ENCODE measurements around the gene PIP4K2C. TPM values are rescaled to one million over a fixed set of nuclear protein-coding genes. Genes with fewer than 3 reads are reported as not detected.
"Not testable (repeated sequence)": the region's sequence is repeated elsewhere in the genome, so short reads cannot be mapped to it uniquely, and the experiment has no call there.

Gene PIP4K2C
- total and polyA plus RNA-seq, 5 experiments from 2014 or later, result 10.9 to 24.8 (median 23.4) TPM

DNA sequence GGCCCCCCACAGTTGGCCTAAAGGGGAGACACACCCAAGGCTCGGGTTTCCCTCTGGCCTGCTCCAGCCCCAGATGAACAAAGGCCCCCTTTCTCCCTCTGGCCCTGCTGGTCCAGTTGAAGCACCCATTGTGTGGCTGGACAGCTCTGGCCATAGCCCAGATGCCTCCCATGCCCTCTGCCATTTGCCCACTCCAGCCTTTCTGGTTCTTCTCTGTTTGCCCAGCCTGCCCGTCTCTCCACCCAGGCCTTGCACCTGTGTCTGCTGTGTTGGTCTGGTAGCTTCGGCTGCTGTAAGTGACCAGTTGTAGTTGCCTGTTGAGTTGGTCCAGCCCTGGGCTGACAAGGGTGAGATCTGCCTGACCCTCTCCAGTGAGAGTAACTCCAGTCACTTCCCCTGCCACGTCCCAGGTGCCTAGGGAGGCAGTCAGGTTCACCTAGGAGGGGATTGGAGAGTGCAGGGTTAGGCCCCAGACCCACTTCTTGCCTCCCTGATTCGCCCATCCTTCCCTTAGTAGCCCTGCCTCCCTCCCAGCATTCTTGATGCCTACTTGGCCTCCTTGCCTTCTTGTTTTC lies 39.0 kb downstream of the PIP4K2C start:
- POLR2A ChIA-PET, result interaction anchor here (0.7 to 1.2 kb wide), 2 partner anchors 14 to 64 kb away, joined by 3 read pairs; partner anchors contain the start of gene OS9
- no peak for DNase-seq

DNA sequence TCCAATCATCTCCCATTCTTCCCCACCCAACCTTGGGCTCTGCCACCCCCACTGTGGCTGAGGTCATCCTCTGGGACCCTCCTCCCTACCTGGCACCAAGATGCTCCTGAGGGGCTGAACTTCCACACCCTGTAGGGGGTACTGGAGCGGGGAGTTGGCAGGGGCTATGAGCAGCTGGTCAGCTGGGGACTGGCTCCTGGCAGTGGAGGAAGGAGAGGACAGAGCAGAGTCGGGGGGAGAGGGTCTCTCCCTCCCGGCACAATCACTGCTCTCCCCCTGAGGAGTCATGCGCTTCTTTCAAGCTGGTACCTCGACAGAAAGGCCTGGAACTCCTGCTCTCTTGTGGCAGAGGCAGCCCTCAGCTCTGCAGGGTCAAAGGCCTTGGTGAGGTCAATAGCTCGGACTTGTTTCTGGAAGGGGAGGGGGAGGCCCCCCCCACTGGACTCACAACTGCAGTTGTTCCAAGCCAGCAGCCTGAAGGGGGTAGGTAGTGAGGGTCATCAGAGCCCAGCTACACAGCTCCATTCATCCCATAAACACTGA lies 40.0 kb downstream of the PIP4K2C start:
- Mint-ChIP-seq H3K4me3 (peak overlapping the region in 1 of 10 donors; percentile 78), H3K4me1 (peaks cover 14 to 36% (median 20%) of the 10 kb centered on the region in 4 donors), H3K27ac (peak overlapping the region in 1 of 10 donors; percentile 18), H3K27me3 (peaks cover 23 to 89% (median 60%) of the 10 kb centered on the region in 5 donors), H3K9me3 (peaks cover 0 to 1% (median 0%) of the 10 kb centered on the region in 9 donors), H3K36me3 (no peaks in the 10 kb centered on the region)
- POLR2A ChIA-PET, result interaction anchor here (0.5 to 1.2 kb wide), 3 partner anchors 15 to 63 kb away, joined by 3 to 6 read pairs (median 3); partner anchors contain the start of gene OS9
- ATAC-seq (no peak), DNase-seq (no peak)

More for the DNA sequence above, 39.0 kb downstream of the PIP4K2C start:
- Mint-ChIP-seq H3K4me3 (no peak overlapping the region), H3K27ac (no peak overlapping the region), H3K9me3 (peaks cover 0 to 1% (median 0%) of the 10 kb centered on the region in 9 donors), H3K36me3 (no peaks in the 10 kb centered on the region), H3K4me1 (peaks cover 14 to 36% (median 20%) of the 10 kb centered on the region in 4 donors), H3K27me3 (peaks cover 30 to 96% (median 63%) of the 10 kb centered on the region in 5 donors)
- ATAC-seq, result no peak

DNA sequence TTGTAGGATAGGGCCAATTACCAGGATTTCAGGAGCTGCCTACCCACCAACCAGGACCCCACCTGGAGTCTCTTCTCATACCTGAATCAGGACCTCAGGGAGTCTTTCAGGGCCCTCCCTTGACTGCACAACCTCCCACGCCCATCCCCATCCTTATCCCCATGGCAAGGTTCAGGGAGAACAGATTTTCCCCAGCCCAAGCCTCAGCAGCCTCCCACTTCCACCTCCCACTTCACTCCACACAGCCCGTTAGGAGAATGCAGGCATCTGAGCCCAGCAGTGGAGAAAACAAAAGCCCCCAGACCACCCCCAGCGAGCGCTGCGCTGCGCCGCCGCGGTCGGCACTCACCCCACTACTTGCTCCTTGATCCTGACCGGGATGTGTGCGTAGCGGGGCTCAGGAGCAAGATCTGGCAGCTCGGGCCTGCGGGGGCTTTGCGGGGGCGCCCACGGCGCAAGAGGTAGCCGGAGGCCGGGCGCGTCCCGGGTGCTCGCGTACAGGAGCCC lies 40.6 kb downstream of the PIP4K2C start:
- Mint-ChIP-seq H3K27me3 (peaks cover 21 to 82% (median 54%) of the 10 kb centered on the region in 5 donors), H3K9me3 (peaks cover 0 to 1% (median 0%) of the 10 kb centered on the region in 9 donors), H3K36me3 (no peaks in the 10 kb centered on the region), H3K4me1 (peaks cover 14 to 36% (median 20%) of the 10 kb centered on the region in 4 donors), H3K27ac (no peak overlapping the region), H3K4me3 (peak overlapping the region in 9 of 10 donors; percentile 7 to 78 (median 39))
- ATAC-seq (no peak), DNase-seq (no peak)
- POLR2A ChIA-PET, result no interaction called here

DNA sequence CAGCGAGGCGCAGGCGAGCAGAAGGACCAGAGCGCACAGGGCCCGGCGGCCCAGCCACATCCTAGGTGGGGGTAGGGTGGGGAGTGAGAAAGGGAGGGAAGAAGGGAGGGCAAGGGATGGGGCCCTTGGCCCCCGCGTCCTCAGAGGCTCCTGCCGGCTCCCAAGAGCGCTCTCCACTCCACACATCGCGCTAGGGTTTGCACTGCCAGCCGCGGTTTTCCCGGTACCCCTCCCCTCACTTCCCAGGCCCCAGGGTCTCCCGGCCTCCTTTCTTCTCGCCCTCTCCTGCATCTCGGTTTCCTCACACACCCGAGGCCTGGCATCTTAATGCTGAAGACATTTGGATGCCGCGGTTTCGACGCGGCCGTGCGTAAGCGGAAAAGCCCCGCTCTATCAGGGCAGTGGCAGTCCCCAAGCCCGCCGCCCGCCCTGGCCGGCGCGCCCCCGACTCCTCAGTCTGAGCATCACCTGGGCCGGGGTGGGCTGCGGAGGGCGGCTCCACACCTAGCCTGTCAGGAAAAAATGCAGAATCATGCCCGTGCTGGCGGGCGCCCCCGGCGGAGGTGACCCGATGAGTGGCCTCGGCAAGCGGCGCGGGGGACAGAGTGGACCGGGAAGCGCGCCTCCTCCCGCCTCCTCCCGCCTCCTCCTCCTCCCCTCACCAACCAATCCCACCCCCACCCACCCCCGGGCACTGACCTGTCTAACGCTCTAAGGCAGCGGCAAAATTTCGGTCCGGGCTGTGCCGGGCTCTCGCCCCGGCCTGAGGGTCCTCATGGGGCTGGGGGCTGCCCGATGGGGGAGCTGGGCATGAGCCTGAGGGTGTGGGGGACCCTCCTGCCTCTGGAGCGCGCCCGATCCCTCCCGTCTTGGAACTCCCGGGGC lies 41.3 kb downstream of the PIP4K2C start:
- H3K27ac Mint-ChIP-seq, result peak overlapping the region in 1 of 10 donors; percentile 59
- ATAC-seq, result peak; percentile 27 to 62
- POLR2A ChIA-PET, result interaction anchor here (0.7 to 1.2 kb wide), 5 partner anchors 40 to 174 kb away, joined by 3 to 5 read pairs (median 4); no protein-coding TSS in a partner anchor
- H3K9me3 Mint-ChIP-seq, result peaks cover 0 to 1% (median 0%) of the 10 kb centered on the region in 9 donors
- H3K4me1 Mint-ChIP-seq, result peaks cover 9 to 29% (median 18%) of the 10 kb centered on the region in 4 donors
- peaks cover 16 to 75% (median 50%) of the 10 kb centered on the region in 5 donors for H3K27me3 Mint-ChIP-seq
- peak overlapping the region; percentile 45 to 84 (median 74) for H3K4me3 Mint-ChIP-seq
- no peaks in the 10 kb centered on the region for H3K36me3 Mint-ChIP-seq
- DNase-seq, result peak in 3 of 10 donors; percentile 19 to 37 (median 26)

DNA sequence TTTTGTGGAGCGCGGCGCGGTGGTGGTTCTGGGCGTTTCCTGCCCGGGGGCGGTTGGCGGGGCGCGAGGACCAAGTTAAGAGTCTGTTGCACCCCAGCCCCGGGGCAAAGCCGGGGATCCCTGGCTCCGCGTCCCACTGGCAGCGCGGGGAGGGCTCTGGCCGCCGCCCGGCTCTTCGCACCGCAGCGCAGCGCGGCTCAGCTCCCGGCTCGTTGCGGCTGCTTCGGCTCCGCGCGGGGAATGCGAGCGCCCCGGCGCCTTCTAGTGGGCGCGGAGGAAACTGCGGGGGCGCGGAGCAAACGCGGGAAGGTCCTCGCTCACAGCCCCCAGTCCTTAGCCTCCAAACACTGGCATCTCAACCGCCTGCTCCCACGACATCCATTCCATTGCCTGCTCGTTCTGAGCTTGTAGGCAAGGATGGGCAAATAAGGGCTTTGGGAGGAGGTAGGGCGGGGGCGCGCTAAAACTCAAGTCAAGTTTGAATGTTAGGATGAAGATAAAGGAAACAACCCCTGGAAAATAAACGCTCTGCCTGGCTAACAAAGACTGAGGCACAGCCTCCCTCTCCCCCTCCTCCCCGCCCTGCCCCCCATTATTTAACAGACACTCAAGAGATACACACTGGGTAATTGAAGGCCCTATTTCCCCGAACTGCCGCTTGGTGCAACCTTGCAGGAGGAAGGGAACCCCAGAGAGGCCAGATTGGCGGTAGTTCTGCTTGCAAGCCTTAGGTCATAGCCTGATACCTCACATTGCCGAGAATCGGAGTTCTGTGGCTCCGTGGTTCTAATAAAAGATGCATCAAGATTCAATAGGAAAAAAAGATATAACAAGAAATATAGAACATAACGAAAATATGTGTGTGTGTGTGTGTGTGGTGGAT lies 42.2 kb downstream of the PIP4K2C start, which contains the start of gene B4GALNT1:
B4GALNT1 (minus strand) TSS at position 244 of the 883 bp plus-strand sequence. CDS start 1,069 bp downstream, outside the sequence.
- Mint-ChIP-seq H3K4me3 (peak within 1 kb of the TSS; percentile 45 to 84 (median 74)), H3K4me1 (peaks cover 6 to 21% (median 14%) of the 10 kb centered on the region in 4 donors), H3K9me3 (peaks cover 0 to 1% (median 0%) of the 10 kb centered on the region in 9 donors), H3K36me3 (no peaks in the 10 kb centered on the region), H3K27ac (peak within 1 kb of the TSS in 1 of 10 donors; percentile 59), H3K27me3 (peaks cover 15 to 67% (median 45%) of the 10 kb centered on the region in 5 donors)
- ATAC-seq (peak; percentile 83 to 92), DNase-seq (peak; percentile 39 to 72 (median 64))
- POLR2A ChIA-PET, result interaction anchor here (0.6 to 1.2 kb wide), 6 partner anchors 40 to 174 kb away, joined by 3 to 10 read pairs (median 4); no protein-coding TSS in a partner anchor

DNA sequence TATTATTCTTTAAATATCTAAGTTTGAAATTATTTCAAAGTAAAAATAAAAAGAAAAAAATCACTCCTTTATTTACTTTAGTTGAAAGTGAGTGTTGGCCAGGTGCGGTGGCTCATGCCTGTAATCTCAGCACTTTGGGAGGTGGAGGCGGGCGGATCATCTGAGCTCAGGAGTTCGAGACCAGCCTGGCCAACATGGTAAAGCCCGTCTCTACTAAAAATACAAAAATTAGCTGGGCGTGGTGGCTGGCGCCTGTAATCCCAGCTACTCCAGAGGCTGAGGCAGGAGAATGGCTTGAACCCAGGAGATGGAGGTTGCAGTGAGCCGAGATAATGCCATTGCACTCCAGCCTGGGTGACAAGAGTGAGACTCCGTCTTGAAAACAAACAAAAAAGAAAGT lies 45.7 kb downstream of the PIP4K2C start:
- DNase-seq, H3K4me3 Mint-ChIP-seq, H3K9me3 Mint-ChIP-seq, H3K36me3 Mint-ChIP-seq, POLR2A ChIA-PET, H3K27ac Mint-ChIP-seq, ATAC-seq: not testable (repeated sequence)
- peaks cover 4 to 15% (median 9%) of the 10 kb centered on the region in 4 donors for H3K4me1 Mint-ChIP-seq
- peaks cover 7 to 36% (median 32%) of the 10 kb centered on the region in 5 donors for H3K27me3 Mint-ChIP-seq

DNA sequence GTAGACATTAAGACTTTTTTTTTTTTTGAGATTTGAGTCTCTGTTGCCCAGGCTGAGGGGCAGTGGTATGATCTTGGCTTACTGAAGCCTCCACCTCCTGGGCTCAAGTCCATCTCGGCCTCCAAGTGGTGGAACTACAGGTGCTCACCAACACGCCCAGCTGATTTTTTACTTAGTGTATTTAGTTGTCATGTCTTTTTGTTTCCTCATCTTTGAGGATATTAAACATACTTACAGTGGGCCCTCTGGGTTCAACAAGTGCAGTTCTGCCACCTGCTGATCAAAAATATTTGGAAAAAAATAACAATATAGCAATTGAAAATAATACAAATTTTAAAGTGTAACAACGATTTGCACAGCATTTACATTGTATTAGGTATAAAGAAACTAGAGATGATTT lies 46.4 kb downstream of the PIP4K2C start:
- Mint-ChIP-seq H3K36me3 (no peaks in the 10 kb centered on the region), H3K27me3 (peaks cover 7 to 36% (median 26%) of the 10 kb centered on the region in 5 donors), H3K9me3 (no peaks in the 10 kb centered on the region), H3K4me3 (no peak overlapping the region), H3K4me1 (peaks cover 2 to 9% (median 7%) of the 10 kb centered on the region in 4 donors), H3K27ac (no peak overlapping the region)
- no peak for ATAC-seq
- DNase-seq, result no peak
- POLR2A ChIA-PET, result no interaction called here

DNA sequence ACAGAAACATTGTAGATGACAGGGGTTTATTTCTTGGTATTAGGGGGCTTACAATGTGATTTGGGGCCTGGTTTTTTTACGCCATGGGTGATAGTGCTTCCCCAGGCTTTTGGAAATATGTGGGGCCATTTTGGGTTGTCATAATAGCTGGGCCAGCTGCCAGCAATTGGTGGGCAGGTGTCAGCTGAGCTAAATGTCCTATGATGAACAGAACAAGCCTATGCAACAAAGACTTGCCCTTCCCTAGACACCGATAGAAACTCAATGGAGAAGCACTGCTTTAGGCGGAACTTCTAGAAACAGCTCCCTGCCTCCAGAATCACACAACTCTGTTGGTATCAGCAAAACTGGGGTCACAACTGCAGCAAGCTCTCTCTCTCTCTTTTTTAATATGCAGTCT lies 47.1 kb downstream of the PIP4K2C start:
- H3K27me3 Mint-ChIP-seq, result peaks cover 7 to 38% (median 22%) of the 10 kb centered on the region in 5 donors
- H3K9me3 Mint-ChIP-seq, result no peaks in the 10 kb centered on the region
- peaks cover 2 to 6% (median 5%) of the 10 kb centered on the region in 4 donors for H3K4me1 Mint-ChIP-seq
- no peak overlapping the region for H3K27ac Mint-ChIP-seq
- ATAC-seq, result no peak
- no peak overlapping the region for H3K4me3 Mint-ChIP-seq
- DNase-seq, result no peak
- POLR2A ChIA-PET, result no interaction called here
- H3K36me3 Mint-ChIP-seq, result no peaks in the 10 kb centered on the region

DNA sequence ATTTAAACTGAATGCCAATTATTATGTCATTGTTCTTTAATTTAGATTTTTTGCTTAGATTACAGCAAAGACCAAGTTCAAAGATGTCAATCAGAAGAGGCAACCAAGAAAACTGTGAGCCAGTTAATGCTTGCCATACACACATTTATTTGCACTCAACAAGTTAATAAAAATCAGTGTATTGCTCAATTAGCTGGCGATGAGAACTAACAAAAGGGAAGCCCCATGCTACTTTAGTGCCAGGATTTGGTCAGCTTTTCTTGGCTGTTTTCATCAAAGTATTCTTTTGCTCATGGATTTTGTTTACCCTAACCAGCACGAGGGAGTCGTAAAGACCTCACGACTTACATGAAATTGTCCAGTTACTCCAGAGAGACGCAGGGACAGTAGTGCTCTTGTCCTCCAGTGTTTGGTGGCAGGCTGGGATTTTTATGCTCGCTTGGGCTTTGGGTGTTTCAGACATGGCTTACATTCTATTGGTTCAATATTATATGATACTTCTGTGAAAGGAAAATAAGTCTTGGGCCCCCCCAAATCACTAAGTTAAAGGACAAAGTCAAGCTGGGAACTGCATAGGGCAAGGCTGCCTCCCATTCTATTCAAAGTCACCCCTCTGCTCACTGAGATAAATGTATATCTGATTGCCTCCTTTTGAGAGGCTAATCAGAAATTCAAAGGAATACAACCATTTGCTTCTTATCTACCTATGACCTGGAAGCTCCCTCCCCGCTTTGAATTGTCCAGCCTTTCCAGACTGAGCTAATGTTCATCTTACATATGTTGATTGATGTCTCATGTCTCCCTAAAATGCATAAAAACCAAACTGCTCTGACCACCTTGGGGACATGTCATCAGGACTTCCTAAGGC lies 49.4 kb downstream of the PIP4K2C start:
- POLR2A ChIA-PET, result no interaction called here
- Mint-ChIP-seq H3K4me3 (no peak overlapping the region), H3K27ac (no peak overlapping the region), H3K36me3 (no peaks in the 10 kb centered on the region), H3K4me1 (no peaks in the 10 kb centered on the region), H3K27me3 (peaks cover 0 to 30% (median 7%) of the 10 kb centered on the region in 5 donors), H3K9me3 (peaks cover 0 to 5% (median 0%) of the 10 kb centered on the region in 9 donors)
- ATAC-seq, result no peak
- DNase-seq, result no peak

DNA sequence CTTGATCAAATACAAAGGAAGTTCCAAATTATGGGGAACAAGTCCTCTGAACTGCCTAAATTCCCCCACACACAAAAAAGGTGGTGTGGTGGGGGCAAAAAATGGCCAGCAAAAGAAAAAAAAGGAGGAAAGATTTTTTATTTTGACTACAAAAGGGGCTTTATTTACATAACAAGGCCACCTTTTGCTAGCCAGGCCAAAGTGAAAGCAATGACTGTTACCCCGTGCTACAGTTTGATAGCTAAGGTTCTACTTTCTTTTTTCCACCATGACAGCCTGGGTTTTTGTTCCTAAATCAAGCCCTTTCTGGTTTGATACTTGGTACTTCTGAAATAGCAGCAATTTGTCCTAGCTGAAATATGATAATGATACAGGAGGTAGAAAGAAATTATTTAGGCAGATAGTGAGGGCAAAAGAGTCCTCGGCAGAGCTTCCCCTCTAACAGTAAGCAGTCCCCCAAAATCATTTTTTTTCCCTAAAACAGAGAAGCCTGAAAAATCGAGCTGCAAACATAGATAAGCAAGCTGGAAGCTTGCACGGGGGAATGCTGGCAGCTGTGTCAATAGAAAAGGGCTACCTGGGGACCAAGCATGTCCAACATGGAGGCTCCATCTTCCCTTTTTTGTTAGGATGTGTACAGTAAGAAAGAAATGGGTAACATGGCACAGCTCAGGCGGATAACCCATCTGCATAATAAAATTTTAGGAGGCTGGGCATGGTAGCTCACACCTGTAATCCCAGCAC lies 50.9 kb downstream of the PIP4K2C start:
- Mint-ChIP-seq H3K27ac (no peak overlapping the region), H3K4me3 (no peak overlapping the region), H3K9me3 (peaks cover 0 to 12% (median 0%) of the 10 kb centered on the region in 9 donors), H3K4me1 (no peaks in the 10 kb centered on the region), H3K36me3 (peaks cover 0 to 5% (median 0%) of the 10 kb centered on the region in 3 donors), H3K27me3 (peaks cover 0 to 28% (median 7%) of the 10 kb centered on the region in 5 donors)
- POLR2A ChIA-PET, result no interaction called here
- no peak for ATAC-seq
- no peak for DNase-seq

All from naive thymus-derived CD8-positive, alpha-beta T cell (primary cell).